ENCODE data around the gene DAB2IP.

DAB2IP gene

GRCh38 chr9:121684381-121685145 lies 33.1 kb downstream of the DAB2IP start:
- no peaks in the 10 kb centered on the region for H3K36me3 Mint-ChIP-seq
- no peak overlapping the region for H3K27ac Mint-ChIP-seq
- no peaks in the 10 kb centered on the region for H3K4me1 Mint-ChIP-seq
- DNase-seq: no peak
- H3K27me3 Mint-ChIP-seq: peaks cover 41 to 49% of the 10 kb centered on the region in 2 donors
- no peak overlapping the region for H3K4me3 Mint-ChIP-seq
- ATAC-seq (replicated peaks): peak in 1 of 2 donors; percentile 45
- no peaks in the 10 kb centered on the region for H3K9me3 Mint-ChIP-seq

GRCh38 chr9:121685146-121685794 lies 33.8 kb downstream of the DAB2IP start:
- no peak for DNase-seq
- peaks cover 41 to 49% of the 10 kb centered on the region in 2 donors for H3K27me3 Mint-ChIP-seq
- no peaks in the 10 kb centered on the region for H3K36me3 Mint-ChIP-seq
- H3K4me3 Mint-ChIP-seq: no peak overlapping the region
- H3K4me1 Mint-ChIP-seq: no peaks in the 10 kb centered on the region
- no peaks in the 10 kb centered on the region for H3K9me3 Mint-ChIP-seq
- H3K27ac Mint-ChIP-seq: no peak overlapping the region
- no peak for ATAC-seq (replicated peaks)

GRCh38 chr9:121685795-121686377 lies 34.5 kb downstream of the DAB2IP start:
- H3K4me1 Mint-ChIP-seq: no peaks in the 10 kb centered on the region
- peaks cover 41 to 47% of the 10 kb centered on the region in 2 donors for H3K27me3 Mint-ChIP-seq
- H3K9me3 Mint-ChIP-seq: no peaks in the 10 kb centered on the region
- no peaks in the 10 kb centered on the region for H3K36me3 Mint-ChIP-seq
- ATAC-seq (replicated peaks) (no peak), DNase-seq (no peak)
- no peak overlapping the region for H3K27ac Mint-ChIP-seq
- H3K4me3 Mint-ChIP-seq: no peak overlapping the region

GRCh38 chr9:121686930-121687541 lies 35.6 kb downstream of the DAB2IP start:
- Mint-ChIP-seq H3K9me3 (no peaks in the 10 kb centered on the region), H3K4me3 (no peak overlapping the region), H3K36me3 (no peaks in the 10 kb centered on the region), H3K27ac (no peak overlapping the region), H3K27me3 (peaks cover 32 to 46% of the 10 kb centered on the region in 2 donors), H3K4me1 (no peaks in the 10 kb centered on the region)
- peak; percentile 58 for DNase-seq
- peak; percentile 89 to 93 for ATAC-seq (replicated peaks)

GRCh38 chr9:121688146-121688680 lies 36.8 kb downstream of the DAB2IP start:
- H3K4me1 Mint-ChIP-seq: peaks cover 0 to 4% of the 10 kb centered on the region in 2 donors
- no peaks in the 10 kb centered on the region for H3K36me3 Mint-ChIP-seq
- H3K9me3 Mint-ChIP-seq: no peaks in the 10 kb centered on the region
- no peak overlapping the region for H3K27ac Mint-ChIP-seq
- H3K4me3 Mint-ChIP-seq: no peak overlapping the region
- H3K27me3 Mint-ChIP-seq: peaks cover 31 to 46% of the 10 kb centered on the region in 2 donors
- ATAC-seq (replicated peaks) (no peak), DNase-seq (no peak)

GRCh38 chr9:121688681-121689080 lies 37.2 kb downstream of the DAB2IP start:
- Mint-ChIP-seq H3K27me3 (peaks cover 26 to 41% of the 10 kb centered on the region in 2 donors), H3K9me3 (no peaks in the 10 kb centered on the region), H3K36me3 (no peaks in the 10 kb centered on the region), H3K4me3 (no peak overlapping the region), H3K27ac (no peak overlapping the region), H3K4me1 (peaks cover 0 to 7% of the 10 kb centered on the region in 2 donors)
- no peak for DNase-seq
- no peak for ATAC-seq (replicated peaks)

GRCh38 chr9:121689461-121690157 lies 38.2 kb downstream of the DAB2IP start:
- Mint-ChIP-seq H3K27ac (no peak overlapping the region), H3K4me1 (peaks cover 0 to 7% of the 10 kb centered on the region in 2 donors), H3K36me3 (no peaks in the 10 kb centered on the region), H3K4me3 (no peak overlapping the region), H3K9me3 (no peaks in the 10 kb centered on the region), H3K27me3 (peaks cover 19 to 33% of the 10 kb centered on the region in 2 donors)
- DNase-seq: no peak
- ATAC-seq (replicated peaks): no peak

- Mint-ChIP-seq H3K4me1 (peaks cover 0 to 7% of the 10 kb centered on the region in 2 donors), H3K4me3 (no peak overlapping the region), H3K27ac (no peak overlapping the region), H3K9me3 (no peaks in the 10 kb centered on the region), H3K36me3 (no peaks in the 10 kb centered on the region), H3K27me3 (peaks cover 12 to 26% of the 10 kb centered on the region in 2 donors)
- ATAC-seq (replicated peaks) (no peak), DNase-seq (no peak)
Measured at GRCh38 chr9:121690316-121690715, 38.9 kb downstream of the DAB2IP start.

- Mint-ChIP-seq H3K4me1 (peaks cover 0 to 7% of the 10 kb centered on the region in 2 donors), H3K36me3 (no peaks in the 10 kb centered on the region), H3K4me3 (no peak overlapping the region), H3K27me3 (peaks cover 8 to 22% of the 10 kb centered on the region in 2 donors), H3K9me3 (no peaks in the 10 kb centered on the region), H3K27ac (no peak overlapping the region)
- ATAC-seq (replicated peaks) (no peak), DNase-seq (no peak)
Measured at GRCh38 chr9:121690766-121691165, 39.3 kb downstream of the DAB2IP start.

GRCh38 chr9:121691890-121692289 lies 40.5 kb downstream of the DAB2IP start:
- Mint-ChIP-seq H3K9me3 (no peaks in the 10 kb centered on the region), H3K4me3 (no peak overlapping the region), H3K27me3 (peaks cover 6 to 19% of the 10 kb centered on the region in 2 donors), H3K4me1 (peaks cover 0 to 8% of the 10 kb centered on the region in 2 donors), H3K36me3 (no peaks in the 10 kb centered on the region), H3K27ac (peak overlapping the region; percentile 59)
- no peak for ATAC-seq (replicated peaks)
- DNase-seq: no peak

GRCh38 chr9:121692606-121693387 lies 41.4 kb downstream of the DAB2IP start:
- H3K27ac Mint-ChIP-seq: peak overlapping the region; percentile 11

GRCh38 chr9:121693388-121693670 lies 41.9 kb downstream of the DAB2IP start:
- DNase-seq: no peak
- no peak overlapping the region for H3K4me3 Mint-ChIP-seq
- no peaks in the 10 kb centered on the region for H3K36me3 Mint-ChIP-seq
- H3K9me3 Mint-ChIP-seq: no peaks in the 10 kb centered on the region
- no peak overlapping the region for H3K27ac Mint-ChIP-seq
- peaks cover 17 to 25% of the 10 kb centered on the region in 2 donors for H3K27me3 Mint-ChIP-seq
- H3K4me1 Mint-ChIP-seq: peaks cover 0 to 11% of the 10 kb centered on the region in 2 donors
- no peak for ATAC-seq (replicated peaks)

More at GRCh38 chr9:121692606-121693387, 41.4 kb downstream of the DAB2IP start:
- no peak for DNase-seq
- peaks cover 0 to 11% of the 10 kb centered on the region in 2 donors for H3K4me1 Mint-ChIP-seq
- H3K27me3 Mint-ChIP-seq: peaks cover 12 to 22% of the 10 kb centered on the region in 2 donors
- no peak overlapping the region for H3K4me3 Mint-ChIP-seq
- no peaks in the 10 kb centered on the region for H3K9me3 Mint-ChIP-seq
- ATAC-seq (replicated peaks): peak; percentile 54 to 59
- H3K36me3 Mint-ChIP-seq: no peaks in the 10 kb centered on the region

GRCh38 chr9:121694001-121694400 lies 42.6 kb downstream of the DAB2IP start:
- Mint-ChIP-seq H3K4me1 (peaks cover 0 to 11% of the 10 kb centered on the region in 2 donors), H3K27me3 (peaks cover 18 to 24% of the 10 kb centered on the region in 2 donors), H3K4me3 (no peak overlapping the region), H3K27ac (no peak overlapping the region), H3K36me3 (no peaks in the 10 kb centered on the region), H3K9me3 (no peaks in the 10 kb centered on the region)
- DNase-seq: no peak
- no peak for ATAC-seq (replicated peaks)
